Endodermal cell (in vitro differentiated cells): Measurements from ENCODE around the gene ADSS1. TPM values are rescaled to one million over a fixed set of nuclear protein-coding genes. Genes with fewer than 3 reads are reported as not detected.

Experiments used
- DNase-seq: peaks from one replicate; pipeline ENCODE4 v3.0.0-alpha.2; 2017
- H3K27ac ChIP-seq: 2 replicates; pipeline ENCODE4 v1.5.1; 2013; ENCODE audit warnings: mild to moderate bottlenecking, low read depth, low read length, moderate library complexity
- H3K27me3 ChIP-seq: 2 replicates; pipeline ENCODE4 v1.6.1; 2013; ENCODE audit warnings: mild to moderate bottlenecking, low read length, moderate library complexity; ENCODE audit not compliant: insufficient read depth, control insufficient read depth, poor library complexity, severe bottlenecking
- H3K36me3 ChIP-seq: 2 replicates; pipeline ENCODE4 v1.7.0; 2013; ENCODE audit warnings: mild to moderate bottlenecking, low read length, moderate library complexity; ENCODE audit not compliant: control insufficient read depth, insufficient read depth
- H3K4me1 ChIP-seq: one replicate; pipeline ENCODE4 v1.7.0; 2013; ENCODE audit warnings: low read length; ENCODE audit not compliant: control insufficient read depth, insufficient read depth
- H3K4me3 ChIP-seq: 2 replicates; pipeline ENCODE4 v1.5.1; 2013; ENCODE audit warnings: mild to moderate bottlenecking, low read length, moderate library complexity
- H3K9ac ChIP-seq: 2 replicates; pipeline ENCODE4 v1.6.1; 2013; ENCODE audit warnings: mild to moderate bottlenecking, low read length, moderate library complexity; ENCODE audit not compliant: poor library complexity, severe bottlenecking; ENCODE audit errors: extremely low read depth
- H3K9me3 ChIP-seq: 2 replicates; pipeline ENCODE4 v1.6.1; 2013; ENCODE audit warnings: mild to moderate bottlenecking, low read length, moderate library complexity; ENCODE audit not compliant: control insufficient read depth
- H3K27ac Mint-ChIP-seq: 2 replicates; pipeline ENCODE4 v1.8.0; 2020; ENCODE audit warnings: mixed read lengths
- H3K27me3 Mint-ChIP-seq: 2 replicates; pipeline ENCODE4 v1.8.0; 2021; ENCODE audit warnings: mild to moderate bottlenecking, mixed read lengths; ENCODE audit not compliant: insufficient read depth
- H3K36me3 Mint-ChIP-seq: 2 replicates; pipeline ENCODE4 v1.8.0; 2020; ENCODE audit warnings: low read depth, mixed read lengths
- H3K4me1 Mint-ChIP-seq: 2 replicates; pipeline ENCODE4 v1.8.0; 2020; ENCODE audit warnings: mixed read lengths
- H3K4me3 Mint-ChIP-seq: 2 replicates; pipeline ENCODE4 v1.8.0; 2020; ENCODE audit warnings: mild to moderate bottlenecking, moderate library complexity, mixed read lengths
- H3K9me3 Mint-ChIP-seq: 2 replicates; pipeline ENCODE4 v1.8.0; 2020; ENCODE audit warnings: mild to moderate bottlenecking, mixed read lengths
- WGBS, 2 experiments: methylation state at CpG; one replicate each; pipeline versions ENCODE4 v1.1.5 to v1.1.7; 2013; ENCODE audit warnings: missing lambda C conversion rate in 2 of 2, mixed read lengths in 1 of 2; ENCODE audit not compliant: insufficient coverage in 1 of 2, insufficient read length in 1 of 2; 5-methylcytosine and 5-hydroxymethylcytosine counted together
- total RNA-seq, 2 donors: library from RNA; stranded (reverse); fragmentation: NEBNext Ultra II Directional in 1 of 2; extraction: Animal tissue kit (Norgen Biotek cat#: 25700) in 1 of 2; gene quantifications; 2 replicates in 1 of 2; 3 replicates in 1 of 2; pipeline ENCODE4 v1.2.1, GENCODE V29; 2021
- TF ChIP-seq, protein P1 (sequence below): fragments of 200-600 bp; sonication (generic); conservative IDR thresholded peaks from 2 replicates; pipeline ENCODE4 v1.5.0; 2021; ENCODE audit warnings: antibody characterized with exemption, mild to moderate bottlenecking

Gene ADSS1
- total RNA-seq, 2 donors from 2014 or later: 15.8 to 31.0 TPM

DNA sequence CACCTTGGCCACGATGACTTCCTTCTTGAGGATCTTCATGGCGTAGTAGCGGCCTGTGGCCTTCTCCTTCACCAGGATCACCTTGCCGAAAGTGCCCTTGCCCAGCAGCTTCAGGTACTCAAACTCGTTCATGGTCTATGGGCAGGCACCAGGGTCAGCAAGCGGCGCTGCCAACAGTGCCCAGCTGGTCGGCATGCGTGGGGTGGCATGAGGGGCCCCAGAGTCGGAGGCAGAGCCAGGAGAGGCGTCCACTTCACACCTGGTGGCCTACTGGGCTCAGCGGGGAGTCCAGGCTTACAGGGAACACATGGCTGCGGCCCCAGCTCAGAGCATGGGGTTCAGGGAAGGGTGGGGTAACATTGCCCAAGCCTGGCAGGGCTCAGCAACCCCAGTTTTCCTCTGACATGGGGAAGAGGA, 51.1 kb downstream of the ADSS1 start:
- peaks cover 6% of the 10 kb centered on the region for H3K9me3 ChIP-seq
- peaks cover 55% of the 10 kb centered on the region for H3K36me3 ChIP-seq
- no peaks in the 10 kb centered on the region for H3K27me3 ChIP-seq
- no peak for DNase-seq
- H3K9me3 Mint-ChIP-seq: peaks cover 13% of the 10 kb centered on the region
- 90 to 98% methylated on average over 9 to 13 of the region's 13 CpGs for WGBS, 2 experiments
- TF ChIP-seq, protein P1, sequence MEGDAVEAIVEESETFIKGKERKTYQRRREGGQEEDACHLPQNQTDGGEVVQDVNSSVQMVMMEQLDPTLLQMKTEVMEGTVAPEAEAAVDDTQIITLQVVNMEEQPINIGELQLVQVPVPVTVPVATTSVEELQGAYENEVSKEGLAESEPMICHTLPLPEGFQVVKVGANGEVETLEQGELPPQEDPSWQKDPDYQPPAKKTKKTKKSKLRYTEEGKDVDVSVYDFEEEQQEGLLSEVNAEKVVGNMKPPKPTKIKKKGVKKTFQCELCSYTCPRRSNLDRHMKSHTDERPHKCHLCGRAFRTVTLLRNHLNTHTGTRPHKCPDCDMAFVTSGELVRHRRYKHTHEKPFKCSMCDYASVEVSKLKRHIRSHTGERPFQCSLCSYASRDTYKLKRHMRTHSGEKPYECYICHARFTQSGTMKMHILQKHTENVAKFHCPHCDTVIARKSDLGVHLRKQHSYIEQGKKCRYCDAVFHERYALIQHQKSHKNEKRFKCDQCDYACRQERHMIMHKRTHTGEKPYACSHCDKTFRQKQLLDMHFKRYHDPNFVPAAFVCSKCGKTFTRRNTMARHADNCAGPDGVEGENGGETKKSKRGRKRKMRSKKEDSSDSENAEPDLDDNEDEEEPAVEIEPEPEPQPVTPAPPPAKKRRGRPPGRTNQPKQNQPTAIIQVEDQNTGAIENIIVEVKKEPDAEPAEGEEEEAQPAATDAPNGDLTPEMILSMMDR: no peak
- H3K4me3 Mint-ChIP-seq: no peak overlapping the region
- no peaks in the 10 kb centered on the region for H3K4me1 ChIP-seq
- no peak overlapping the region for H3K9ac ChIP-seq
- no peaks in the 10 kb centered on the region for H3K4me1 Mint-ChIP-seq
- peaks cover 55% of the 10 kb centered on the region for H3K36me3 Mint-ChIP-seq
- no peak overlapping the region for H3K27ac Mint-ChIP-seq
- no peak overlapping the region for H3K27ac ChIP-seq
- no peaks in the 10 kb centered on the region for H3K27me3 Mint-ChIP-seq
- no peak overlapping the region for H3K4me3 ChIP-seq

DNA sequence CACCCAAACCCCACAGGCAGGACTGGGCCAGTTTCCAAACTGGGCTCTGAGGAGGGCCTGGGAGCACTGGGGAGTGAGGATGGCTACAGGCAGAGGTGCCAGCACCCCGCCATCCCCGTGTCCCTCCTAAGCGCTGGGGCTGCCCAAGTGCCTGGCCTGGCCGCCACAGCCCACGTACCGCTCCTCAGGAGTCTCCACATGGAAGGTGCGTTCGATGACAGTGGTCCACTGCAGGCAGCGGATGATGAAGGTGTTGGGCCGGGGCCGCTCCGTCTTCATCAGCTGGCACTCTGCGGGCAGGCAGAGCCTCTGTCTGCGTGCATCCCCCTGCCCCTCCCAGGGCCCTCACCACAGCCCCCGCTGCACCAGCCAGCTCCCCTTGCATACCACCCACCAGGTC, 52.5 kb downstream of the ADSS1 start:
- H3K27ac ChIP-seq: no peak overlapping the region
- H3K4me1 ChIP-seq: no peaks in the 10 kb centered on the region
- H3K4me3 ChIP-seq: no peak overlapping the region
- H3K27ac Mint-ChIP-seq: no peak overlapping the region
- TF ChIP-seq, protein P1: no peak
- 96 to 97% methylated on average over 11 to 15 of the region's 15 CpGs for WGBS, 2 experiments
- H3K9ac ChIP-seq: no peak overlapping the region
- no peak overlapping the region for H3K4me3 Mint-ChIP-seq
- no peaks in the 10 kb centered on the region for H3K4me1 Mint-ChIP-seq
- no peak for DNase-seq
- no peaks in the 10 kb centered on the region for H3K27me3 ChIP-seq
- H3K9me3 ChIP-seq: peaks cover under 1% of the 10 kb centered on the region
- peaks cover 6% of the 10 kb centered on the region for H3K9me3 Mint-ChIP-seq
- H3K36me3 Mint-ChIP-seq: peaks cover 43% of the 10 kb centered on the region
- no peaks in the 10 kb centered on the region for H3K27me3 Mint-ChIP-seq
- peaks cover 53% of the 10 kb centered on the region for H3K36me3 ChIP-seq

DNA sequence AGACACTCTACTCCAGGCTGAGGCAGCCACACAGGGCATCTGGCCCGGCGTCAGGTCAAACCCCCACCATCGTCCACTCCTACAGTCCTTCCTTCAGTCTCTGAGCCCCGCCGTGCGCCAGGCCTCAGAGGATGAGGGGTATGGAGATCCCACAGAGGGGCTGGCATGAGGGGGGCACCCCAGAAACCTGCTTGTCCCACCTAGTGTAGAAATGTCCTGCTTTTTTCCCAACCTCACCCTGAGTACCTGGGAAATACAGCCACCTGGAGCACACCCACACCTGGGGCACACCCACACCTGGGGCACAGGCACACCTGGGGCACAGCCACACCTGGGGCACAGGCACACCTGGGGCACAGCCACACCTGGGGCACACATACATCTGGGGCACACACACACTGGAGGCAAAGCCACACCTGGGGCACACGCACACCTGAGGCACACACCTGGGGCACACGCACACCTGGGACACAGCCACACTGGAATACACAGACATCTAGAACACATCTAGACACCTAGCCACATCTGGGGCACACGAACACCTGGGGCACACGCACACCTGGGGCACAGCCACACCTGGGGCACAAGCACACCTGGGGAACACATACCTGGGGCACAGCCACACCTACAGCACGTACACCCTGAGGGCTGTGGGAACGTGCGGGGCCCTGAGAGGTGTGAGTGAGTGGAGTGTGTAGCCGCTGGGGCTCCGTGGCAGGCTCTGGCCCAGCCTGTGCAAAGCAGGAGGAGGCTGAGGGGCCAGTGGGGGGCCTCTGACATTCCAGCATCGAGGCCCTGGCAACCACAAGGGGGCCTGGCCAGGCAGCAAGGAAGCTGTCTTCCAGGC, 53.2 kb downstream of the ADSS1 start:
- TF ChIP-seq, protein P1: peak; percentile 51
- Mint-ChIP-seq H3K27ac (no peak overlapping the region), H3K27me3 (no peaks in the 10 kb centered on the region), H3K4me1 (no peaks in the 10 kb centered on the region), H3K36me3 (peaks cover 36% of the 10 kb centered on the region), H3K9me3 (peaks cover under 1% of the 10 kb centered on the region), H3K4me3 (no peak overlapping the region)
- DNase-seq: peak; percentile 65
- H3K27me3 ChIP-seq: no peaks in the 10 kb centered on the region
- peak overlapping the region; percentile 77 for H3K27ac ChIP-seq
- H3K4me3 ChIP-seq: no peak overlapping the region
- no peak overlapping the region for H3K9ac ChIP-seq
- 37 to 93% methylated on average over 3 to 16 of the region's 16 CpGs for WGBS, 2 experiments
- H3K4me1 ChIP-seq: no peaks in the 10 kb centered on the region
- no peaks in the 10 kb centered on the region for H3K9me3 ChIP-seq
- H3K36me3 ChIP-seq: peaks cover 46% of the 10 kb centered on the region
